ENCODE data around the gene PARD6B. TPM values are rescaled to one million over a fixed set of nuclear protein-coding genes. Genes with fewer than 3 reads are reported as not detected.

Gene PARD6B
- total and polyA plus RNA-seq, 2 of the 13 experiments (the other 11 are each of a cell fraction or from before 2014, with no cell fraction given): 6.9 to 22.2 TPM

DNA sequence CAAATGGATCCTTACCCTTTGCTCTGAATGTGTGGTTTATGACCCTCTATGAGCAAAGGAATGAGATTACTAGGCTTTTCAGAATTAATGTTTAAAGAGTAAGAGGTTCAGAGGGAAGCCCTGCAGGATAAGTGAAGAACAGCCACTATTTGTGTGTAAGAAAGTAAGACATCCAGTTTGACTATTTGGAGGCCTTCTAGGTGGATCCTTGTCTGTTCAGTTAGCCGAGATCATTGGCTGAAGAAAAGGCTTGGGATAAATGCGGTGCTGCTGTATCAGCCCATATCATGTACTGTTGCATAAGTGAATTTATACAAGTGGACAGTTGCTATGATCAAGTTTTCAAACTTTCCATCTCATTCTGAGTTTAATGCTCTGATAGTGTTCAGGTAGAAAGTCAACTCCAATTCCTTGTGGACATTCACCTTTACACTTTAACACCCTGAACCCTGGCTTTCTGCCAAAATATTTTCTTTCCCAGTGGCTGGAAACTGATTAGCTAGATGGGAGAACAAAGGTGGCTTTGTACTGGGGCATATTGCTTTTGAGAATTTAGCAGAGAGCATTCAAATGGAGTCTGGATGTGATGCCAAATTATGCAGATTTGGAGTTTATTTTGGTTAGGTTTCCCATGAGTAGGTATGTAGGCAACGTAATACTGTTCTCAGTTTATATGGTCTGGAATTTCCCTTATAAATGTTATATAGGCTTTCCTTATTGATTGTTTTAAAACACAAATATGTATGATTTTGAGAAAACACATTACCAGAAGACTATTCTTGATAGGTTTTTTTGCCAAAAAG, 15.0 kb downstream of the PARD6B start (continued):
- TF ChIP-seq, protein P1, sequence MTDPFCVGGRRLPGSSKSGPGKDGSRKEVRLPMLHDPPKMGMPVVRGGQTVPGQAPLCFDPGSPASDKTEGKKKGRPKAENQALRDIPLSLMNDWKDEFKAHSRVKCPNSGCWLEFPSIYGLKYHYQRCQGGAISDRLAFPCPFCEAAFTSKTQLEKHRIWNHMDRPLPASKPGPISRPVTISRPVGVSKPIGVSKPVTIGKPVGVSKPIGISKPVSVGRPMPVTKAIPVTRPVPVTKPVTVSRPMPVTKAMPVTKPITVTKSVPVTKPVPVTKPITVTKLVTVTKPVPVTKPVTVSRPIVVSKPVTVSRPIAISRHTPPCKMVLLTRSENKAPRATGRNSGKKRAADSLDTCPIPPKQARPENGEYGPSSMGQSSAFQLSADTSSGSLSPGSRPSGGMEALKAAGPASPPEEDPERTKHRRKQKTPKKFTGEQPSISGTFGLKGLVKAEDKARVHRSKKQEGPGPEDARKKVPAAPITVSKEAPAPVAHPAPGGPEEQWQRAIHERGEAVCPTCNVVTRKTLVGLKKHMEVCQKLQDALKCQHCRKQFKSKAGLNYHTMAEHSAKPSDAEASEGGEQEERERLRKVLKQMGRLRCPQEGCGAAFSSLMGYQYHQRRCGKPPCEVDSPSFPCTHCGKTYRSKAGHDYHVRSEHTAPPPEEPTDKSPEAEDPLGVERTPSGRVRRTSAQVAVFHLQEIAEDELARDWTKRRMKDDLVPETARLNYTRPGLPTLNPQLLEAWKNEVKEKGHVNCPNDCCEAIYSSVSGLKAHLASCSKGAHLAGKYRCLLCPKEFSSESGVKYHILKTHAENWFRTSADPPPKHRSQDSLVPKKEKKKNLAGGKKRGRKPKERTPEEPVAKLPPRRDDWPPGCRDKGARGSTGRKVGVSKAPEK (CRISPR knock-in tag; IDR thresholded peaks at IDR 0.05; ENCODE audit: borderline replicate concordance): no peak
- TF ChIP-seq, protein P2, sequence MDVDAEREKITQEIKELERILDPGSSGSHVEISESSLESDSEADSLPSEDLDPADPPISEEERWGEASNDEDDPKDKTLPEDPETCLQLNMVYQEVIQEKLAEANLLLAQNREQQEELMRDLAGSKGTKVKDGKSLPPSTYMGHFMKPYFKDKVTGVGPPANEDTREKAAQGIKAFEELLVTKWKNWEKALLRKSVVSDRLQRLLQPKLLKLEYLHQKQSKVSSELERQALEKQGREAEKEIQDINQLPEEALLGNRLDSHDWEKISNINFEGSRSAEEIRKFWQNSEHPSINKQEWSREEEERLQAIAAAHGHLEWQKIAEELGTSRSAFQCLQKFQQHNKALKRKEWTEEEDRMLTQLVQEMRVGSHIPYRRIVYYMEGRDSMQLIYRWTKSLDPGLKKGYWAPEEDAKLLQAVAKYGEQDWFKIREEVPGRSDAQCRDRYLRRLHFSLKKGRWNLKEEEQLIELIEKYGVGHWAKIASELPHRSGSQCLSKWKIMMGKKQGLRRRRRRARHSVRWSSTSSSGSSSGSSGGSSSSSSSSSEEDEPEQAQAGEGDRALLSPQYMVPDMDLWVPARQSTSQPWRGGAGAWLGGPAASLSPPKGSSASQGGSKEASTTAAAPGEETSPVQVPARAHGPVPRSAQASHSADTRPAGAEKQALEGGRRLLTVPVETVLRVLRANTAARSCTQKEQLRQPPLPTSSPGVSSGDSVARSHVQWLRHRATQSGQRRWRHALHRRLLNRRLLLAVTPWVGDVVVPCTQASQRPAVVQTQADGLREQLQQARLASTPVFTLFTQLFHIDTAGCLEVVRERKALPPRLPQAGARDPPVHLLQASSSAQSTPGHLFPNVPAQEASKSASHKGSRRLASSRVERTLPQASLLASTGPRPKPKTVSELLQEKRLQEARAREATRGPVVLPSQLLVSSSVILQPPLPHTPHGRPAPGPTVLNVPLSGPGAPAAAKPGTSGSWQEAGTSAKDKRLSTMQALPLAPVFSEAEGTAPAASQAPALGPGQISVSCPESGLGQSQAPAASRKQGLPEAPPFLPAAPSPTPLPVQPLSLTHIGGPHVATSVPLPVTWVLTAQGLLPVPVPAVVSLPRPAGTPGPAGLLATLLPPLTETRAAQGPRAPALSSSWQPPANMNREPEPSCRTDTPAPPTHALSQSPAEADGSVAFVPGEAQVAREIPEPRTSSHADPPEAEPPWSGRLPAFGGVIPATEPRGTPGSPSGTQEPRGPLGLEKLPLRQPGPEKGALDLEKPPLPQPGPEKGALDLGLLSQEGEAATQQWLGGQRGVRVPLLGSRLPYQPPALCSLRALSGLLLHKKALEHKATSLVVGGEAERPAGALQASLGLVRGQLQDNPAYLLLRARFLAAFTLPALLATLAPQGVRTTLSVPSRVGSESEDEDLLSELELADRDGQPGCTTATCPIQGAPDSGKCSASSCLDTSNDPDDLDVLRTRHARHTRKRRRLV (CRISPR knock-in tag; IDR thresholded peaks at IDR 0.05): no peak
- no peak for TF ChIP-seq ARHGAP35 (CRISPR knock-in tag; IDR thresholded peaks at IDR 0.05; ENCODE audit: borderline replicate concordance)
- TF ChIP-seq ESRRA (CRISPR knock-in tag; IDR thresholded peaks at IDR 0.05; ENCODE audit: low read depth): peak; percentile 75; the same call in 1 of the 2 replicates
- no peak for TF ChIP-seq ZKSCAN5 (CRISPR knock-in tag; IDR thresholded peaks at IDR 0.05)
- no peak for TF ChIP-seq PAF1 (CRISPR knock-in tag; IDR thresholded peaks at IDR 0.05)
- TF ChIP-seq ZNF430 (CRISPR knock-in tag; IDR thresholded peaks at IDR 0.05): no peak
- TF ChIP-seq ZNF773 (CRISPR knock-in tag; IDR thresholded peaks at IDR 0.05; ENCODE audit: borderline replicate concordance): no peak
- TF ChIP-seq CEBPG (CRISPR knock-in tag; IDR thresholded peaks at IDR 0.05): peak; percentile 52
- no peak for TF ChIP-seq ZC3H13 (CRISPR knock-in tag; IDR thresholded peaks at IDR 0.05)
- TF ChIP-seq, protein P3, sequence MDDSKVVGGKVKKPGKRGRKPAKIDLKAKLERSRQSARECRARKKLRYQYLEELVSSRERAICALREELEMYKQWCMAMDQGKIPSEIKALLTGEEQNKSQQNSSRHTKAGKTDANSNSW (CRISPR knock-in tag; IDR thresholded peaks at IDR 0.05; ENCODE audit: borderline replicate concordance): no peak
- no peak for TF ChIP-seq FIP1L1 (IDR thresholded peaks at IDR 0.05; ENCODE audit: borderline replicate concordance, insufficient read depth, low read depth, low read length)
- no peak for TF ChIP-seq TBP (CRISPR knock-in tag; IDR thresholded peaks at IDR 0.05)
- TF ChIP-seq SIN3B (IDR thresholded peaks at IDR 0.05; ENCODE audit: low read length): no peak
- no peak for TF ChIP-seq ZNF761 (CRISPR knock-in tag; conservative IDR thresholded peaks at IDR 0.05)
- no peak for TF ChIP-seq EZH2 (conservative IDR thresholded peaks at IDR 0.05; ENCODE audit: low read depth, low read length)
- peak; percentile 63; the same call in 1 of the 2 replicates for TF ChIP-seq POGZ (CRISPR knock-in tag; IDR thresholded peaks at IDR 0.05)
- TF ChIP-seq, protein P4, sequence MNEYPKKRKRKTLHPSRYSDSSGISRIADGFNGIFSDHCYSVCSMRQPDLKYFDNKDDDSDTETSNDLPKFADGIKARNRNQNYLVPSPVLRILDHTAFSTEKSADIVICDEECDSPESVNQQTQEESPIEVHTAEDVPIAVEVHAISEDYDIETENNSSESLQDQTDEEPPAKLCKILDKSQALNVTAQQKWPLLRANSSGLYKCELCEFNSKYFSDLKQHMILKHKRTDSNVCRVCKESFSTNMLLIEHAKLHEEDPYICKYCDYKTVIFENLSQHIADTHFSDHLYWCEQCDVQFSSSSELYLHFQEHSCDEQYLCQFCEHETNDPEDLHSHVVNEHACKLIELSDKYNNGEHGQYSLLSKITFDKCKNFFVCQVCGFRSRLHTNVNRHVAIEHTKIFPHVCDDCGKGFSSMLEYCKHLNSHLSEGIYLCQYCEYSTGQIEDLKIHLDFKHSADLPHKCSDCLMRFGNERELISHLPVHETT (CRISPR knock-in tag; conservative IDR thresholded peaks at IDR 0.05): no peak
- no peak; the same call in 1 of the 2 replicates for TF ChIP-seq EHMT2 (IDR thresholded peaks at IDR 0.05; ENCODE audit: borderline replicate concordance, low read depth, low read length)
- no peak for TF ChIP-seq SNAI1 (CRISPR knock-in tag; IDR thresholded peaks at IDR 0.05; ENCODE audit: borderline replicate concordance)
- TF ChIP-seq ATF7-NPFF (CRISPR knock-in tag; IDR thresholded peaks at IDR 0.05; ENCODE audit: low read depth): no peak

All from HepG2 (cell line).